Hematopoietic multipotent progenitor cell treated with erythropoietin and hydrocortisone succinate and interleukin-3 and kit ligand, for 6 days (in vitro differentiated cells): Measurements from ENCODE around the gene CREG1.
"Not testable (repeated sequence)": the region's sequence is repeated elsewhere in the genome, so short reads cannot be mapped to it uniquely, and the experiment has no call there.

Experiments
- DNase-seq: peaks from one replicate; pipeline ENCODE4 v3.0.0-alpha.2; 2015

The CREG1 gene

GRCh38 chr1:167553136-167554027 lies at the start of gene CREG1:
TSS of gene CREG1 (minus strand) at chr1:167553762.
- DNase-seq, result peak; percentile 98

- no peak for DNase-seq
Measured at GRCh38 chr1:167602840-167603239, 49.3 kb upstream of the CREG1 start.

GRCh38 chr1:167601442-167602383 lies 48.2 kb upstream of the CREG1 start:
- DNase-seq, result peak; percentile 83

GRCh38 chr1:167599957-167600581 lies 46.5 kb upstream of the CREG1 start:
- peak; percentile 78 for DNase-seq

- DNase-seq, result no peak
Measured at GRCh38 chr1:167594822-167595221, 41.3 kb upstream of the CREG1 start.

GRCh38 chr1:167593860-167594259 lies 40.3 kb upstream of the CREG1 start:
- DNase-seq, result no peak

- no peak for DNase-seq
Measured at GRCh38 chr1:167592475-167592874, 38.9 kb upstream of the CREG1 start.

- DNase-seq, result no peak
Measured at GRCh38 chr1:167588361-167588760, 34.8 kb upstream of the CREG1 start.

- no peak for DNase-seq
Measured at GRCh38 chr1:167587872-167588271, 34.3 kb upstream of the CREG1 start.

GRCh38 chr1:167587342-167587741 lies 33.8 kb upstream of the CREG1 start:
- DNase-seq, result no peak

GRCh38 chr1:167584581-167584980 lies 31.0 kb upstream of the CREG1 start:
- no peak for DNase-seq

- DNase-seq, result no peak
Measured at GRCh38 chr1:167582722-167583121, 29.2 kb upstream of the CREG1 start.

GRCh38 chr1:167582064-167582463 lies 28.5 kb upstream of the CREG1 start:
- DNase-seq, result no peak

- no peak for DNase-seq
Measured at GRCh38 chr1:167579986-167580385, 26.4 kb upstream of the CREG1 start.

GRCh38 chr1:167578939-167579521 lies 25.5 kb upstream of the CREG1 start:
- no peak for DNase-seq

- DNase-seq, result no peak
Measured at GRCh38 chr1:167575649-167576048, 22.1 kb upstream of the CREG1 start.

GRCh38 chr1:167573035-167573434 lies 19.5 kb upstream of the CREG1 start:
- DNase-seq, result no peak

- DNase-seq, result not testable (repeated sequence)
Measured at GRCh38 chr1:167570712-167571111, 17.1 kb upstream of the CREG1 start.

- no peak for DNase-seq
Measured at GRCh38 chr1:167567663-167568062, 14.1 kb upstream of the CREG1 start.

GRCh38 chr1:167566766-167567165 lies 13.2 kb upstream of the CREG1 start:
- DNase-seq, result no peak

GRCh38 chr1:167565922-167566321 lies 12.4 kb upstream of the CREG1 start:
- DNase-seq, result no peak

GRCh38 chr1:167564612-167565270 lies 11.2 kb upstream of the CREG1 start:
- peak; percentile 12 for DNase-seq
